CD4-positive, alpha-beta T cell treated with Interleukin-6 at 100 ng/mL for 8 hours (primary cell): ENCODE results near the gene FHIT.
"Not testable (repeated sequence)": the region's sequence is repeated elsewhere in the genome, so short reads cannot be mapped to it uniquely, and the experiment has no call there.

ENCODE experiments used
- DNase-seq: peaks from one replicate; pipeline ENCODE4 v3.0.0-alpha.2; 2020; ENCODE audit warnings: mixed read lengths, low spot score

Gene FHIT

GRCh38 chr3:59821274-59821673, 1430.0 kb downstream of the FHIT start:
- DNase-seq: no peak

GRCh38 chr3:59820352-59820934, 1430.8 kb downstream of the FHIT start:
- no peak for DNase-seq

- no peak for DNase-seq
Observed at GRCh38 chr3:59818919-59819300, 1432.3 kb downstream of the FHIT start.

- no peak for DNase-seq
Observed at GRCh38 chr3:59818033-59818918, 1433.0 kb downstream of the FHIT start.

GRCh38 chr3:59817511-59817910, 1433.7 kb downstream of the FHIT start:
- DNase-seq: no peak

GRCh38 chr3:59816312-59816711, 1434.9 kb downstream of the FHIT start:
- no peak for DNase-seq

- DNase-seq: no peak
Observed at GRCh38 chr3:59813148-59813538, 1438.1 kb downstream of the FHIT start.

- no peak for DNase-seq
Observed at GRCh38 chr3:59812237-59813147, 1438.8 kb downstream of the FHIT start.

- no peak for DNase-seq
Observed at GRCh38 chr3:59811160-59811559, 1440.1 kb downstream of the FHIT start.

GRCh38 chr3:59810606-59811005, 1440.6 kb downstream of the FHIT start:
- DNase-seq: no peak

GRCh38 chr3:59809710-59810444, 1441.4 kb downstream of the FHIT start:
- no peak for DNase-seq

GRCh38 chr3:59809016-59809415, 1442.2 kb downstream of the FHIT start:
- no peak for DNase-seq

- no peak for DNase-seq
Observed at GRCh38 chr3:59808446-59808845, 1442.8 kb downstream of the FHIT start.

- no peak for DNase-seq
Observed at GRCh38 chr3:59803268-59803667, 1448.0 kb downstream of the FHIT start.

GRCh38 chr3:59802453-59802852, 1448.8 kb downstream of the FHIT start:
- not testable (repeated sequence) for DNase-seq

GRCh38 chr3:59802045-59802444, 1449.2 kb downstream of the FHIT start:
- no peak for DNase-seq

GRCh38 chr3:59800481-59800880, 1450.8 kb downstream of the FHIT start:
- DNase-seq: no peak

- no peak for DNase-seq
Observed at GRCh38 chr3:59798372-59799086, 1452.7 kb downstream of the FHIT start.

- DNase-seq: no peak
Observed at GRCh38 chr3:59797533-59797932, 1453.7 kb downstream of the FHIT start.

GRCh38 chr3:59796456-59796855, 1454.8 kb downstream of the FHIT start:
- DNase-seq: no peak

- DNase-seq: no peak
Observed at GRCh38 chr3:59795756-59796155, 1455.5 kb downstream of the FHIT start.
